KMS-11 (cell line): ENCODE data around the gene KCTD11.

Experiments used
- H2AFZ ChIP-seq: fragments of 200-600 bp; sonication (generic); 2 replicates; pipeline ENCODE4 v1.6.1; 2016; ENCODE audit warnings: antibody characterized with exemption, mixed run types, low read depth
- H3K27ac ChIP-seq: fragments of 200-600 bp; sonication (generic); 2 replicates; pipeline ENCODE4 v1.6.1; 2016; ENCODE audit warnings: mild to moderate bottlenecking, mixed run types
- H3K27me3 ChIP-seq: fragments of 200-600 bp; sonication (generic); 2 replicates; pipeline ENCODE4 v1.6.1; 2017; ENCODE audit warnings: mild to moderate bottlenecking, low read depth, mixed run types, moderate library complexity; ENCODE audit not compliant: insufficient read depth
- H3K36me3 ChIP-seq: fragments of 200-600 bp; sonication (generic); 2 replicates; pipeline ENCODE4 v1.6.1; 2017; ENCODE audit warnings: mild to moderate bottlenecking, mixed run types; ENCODE audit not compliant: insufficient read depth
- H3K4me1 ChIP-seq: fragments of 200-600 bp; sonication (generic); 2 replicates; pipeline ENCODE4 v1.6.1; 2016; ENCODE audit warnings: mild to moderate bottlenecking, low read depth, mixed run types; ENCODE audit not compliant: poor library complexity, severe bottlenecking
- H3K4me2 ChIP-seq: fragments of 200-600 bp; sonication (generic); 2 replicates; pipeline ENCODE4 v1.7.0; 2016; ENCODE audit warnings: mild to moderate bottlenecking, mixed run types
- H3K4me3 ChIP-seq: fragments of 200-600 bp; sonication (generic); IDR thresholded peaks from 2 replicates; pipeline ENCODE4 v1.6.1; 2017; ENCODE audit warnings: low read depth, low read length, mixed read lengths; ENCODE audit not compliant: insufficient read depth
- H3K79me2 ChIP-seq: fragments of 200-600 bp; sonication (generic); 2 replicates; pipeline ENCODE4 v1.6.1; 2016; ENCODE audit warnings: low read depth, mixed run types; ENCODE audit not compliant: insufficient read depth
- H3K9ac ChIP-seq: fragments of 200-600 bp; sonication (generic); 2 replicates; pipeline ENCODE4 v1.6.1; 2016; ENCODE audit warnings: mild to moderate bottlenecking, mixed run types
- H4K20me1 ChIP-seq: fragments of 200-600 bp; sonication (generic); 2 replicates; pipeline ENCODE4 v1.6.1; 2016; ENCODE audit warnings: mild to moderate bottlenecking, mixed run types; ENCODE audit not compliant: insufficient read depth
- TF ChIP-seq, protein P1 (sequence below): fragments of 200-600 bp; sonication (generic); conservative IDR thresholded peaks from 2 replicates; pipeline ENCODE4 v1.6.1; 2017; ENCODE audit warnings: low read depth, mild to moderate bottlenecking, antibody characterized with exemption, low read length, moderate library complexity, mixed read lengths

The KCTD11 gene

DNA sequence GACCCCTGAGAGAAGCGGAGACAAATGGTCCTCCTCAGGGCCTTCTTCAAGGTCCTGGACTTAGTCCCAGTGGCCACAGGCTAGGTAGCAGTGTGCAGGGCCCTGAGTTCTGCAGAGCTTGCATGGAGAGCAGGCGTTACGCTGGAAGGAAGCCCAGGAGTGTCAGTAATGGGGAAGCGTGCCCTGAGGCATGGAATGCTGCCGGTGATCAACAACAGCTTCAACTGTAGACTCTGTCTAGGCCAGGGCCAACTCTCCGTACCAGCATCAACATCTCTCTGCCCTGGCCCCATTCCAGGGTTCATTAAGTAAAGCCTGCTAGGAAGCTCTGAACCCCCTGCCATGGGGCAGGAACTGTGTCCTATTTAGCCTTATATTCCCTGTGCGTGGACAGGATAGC lies 28.4 kb downstream of the KCTD11 start:
- H3K27ac ChIP-seq, result no peak overlapping the region
- H3K9ac ChIP-seq, result no peak overlapping the region
- H3K79me2 ChIP-seq, result no peaks in the 10 kb centered on the region
- TF ChIP-seq, protein P1, sequence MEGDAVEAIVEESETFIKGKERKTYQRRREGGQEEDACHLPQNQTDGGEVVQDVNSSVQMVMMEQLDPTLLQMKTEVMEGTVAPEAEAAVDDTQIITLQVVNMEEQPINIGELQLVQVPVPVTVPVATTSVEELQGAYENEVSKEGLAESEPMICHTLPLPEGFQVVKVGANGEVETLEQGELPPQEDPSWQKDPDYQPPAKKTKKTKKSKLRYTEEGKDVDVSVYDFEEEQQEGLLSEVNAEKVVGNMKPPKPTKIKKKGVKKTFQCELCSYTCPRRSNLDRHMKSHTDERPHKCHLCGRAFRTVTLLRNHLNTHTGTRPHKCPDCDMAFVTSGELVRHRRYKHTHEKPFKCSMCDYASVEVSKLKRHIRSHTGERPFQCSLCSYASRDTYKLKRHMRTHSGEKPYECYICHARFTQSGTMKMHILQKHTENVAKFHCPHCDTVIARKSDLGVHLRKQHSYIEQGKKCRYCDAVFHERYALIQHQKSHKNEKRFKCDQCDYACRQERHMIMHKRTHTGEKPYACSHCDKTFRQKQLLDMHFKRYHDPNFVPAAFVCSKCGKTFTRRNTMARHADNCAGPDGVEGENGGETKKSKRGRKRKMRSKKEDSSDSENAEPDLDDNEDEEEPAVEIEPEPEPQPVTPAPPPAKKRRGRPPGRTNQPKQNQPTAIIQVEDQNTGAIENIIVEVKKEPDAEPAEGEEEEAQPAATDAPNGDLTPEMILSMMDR, result no peak
- no peak overlapping the region for H2AFZ ChIP-seq
- no peak overlapping the region for H3K4me3 ChIP-seq
- no peaks in the 10 kb centered on the region for H3K36me3 ChIP-seq
- no peak overlapping the region for H3K4me2 ChIP-seq
- no peaks in the 10 kb centered on the region for H3K27me3 ChIP-seq
- H3K4me1 ChIP-seq, result no peaks in the 10 kb centered on the region
- no peaks in the 10 kb centered on the region for H4K20me1 ChIP-seq

DNA sequence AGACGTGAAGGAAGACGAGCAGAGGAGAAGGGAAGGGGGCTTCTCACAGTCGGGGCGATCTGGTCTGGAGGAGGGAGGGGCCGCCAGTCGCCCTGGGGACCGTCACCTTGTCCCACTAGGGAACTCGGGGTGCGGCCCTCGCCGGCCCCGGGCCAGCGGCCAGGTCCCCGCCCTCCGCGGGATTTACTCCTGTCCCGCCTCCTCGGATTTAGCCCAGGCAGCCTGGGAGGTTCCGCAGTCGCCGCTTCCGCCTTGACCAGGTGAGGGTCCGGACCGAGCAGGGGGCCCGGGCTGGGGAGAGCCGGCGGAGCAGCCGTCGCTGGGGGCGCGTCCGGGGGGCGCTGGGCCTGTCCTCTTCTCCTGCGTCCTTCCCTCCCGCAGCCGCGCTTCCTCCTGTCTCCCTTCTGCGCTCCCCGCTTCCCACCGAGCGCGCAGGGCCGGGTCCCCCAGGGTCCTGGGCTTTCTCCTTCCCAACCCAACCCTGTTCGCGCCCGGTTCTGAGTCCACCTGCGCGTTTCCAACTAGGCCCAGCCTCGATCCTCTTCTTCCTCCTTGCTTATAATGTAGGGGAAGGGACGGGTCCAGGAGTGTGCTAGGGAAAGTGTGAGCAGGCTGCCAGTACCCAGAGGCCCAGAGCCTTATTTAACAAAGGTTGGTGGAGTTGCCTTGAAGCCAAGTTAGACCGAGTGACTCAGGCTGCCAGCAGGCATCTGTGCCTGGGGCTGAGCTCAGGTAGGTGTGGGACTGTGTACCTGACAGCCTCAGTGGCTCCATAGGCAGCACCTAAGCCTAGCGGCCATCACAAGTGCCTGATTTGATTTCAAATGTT lies 29.1 kb downstream of the KCTD11 start, which contains the start of gene TNK1:
Gene TNK1, plus strand, starts transcription at position 235 of the 829 bp plus-strand sequence. CDS start 1,838 bp downstream, outside the sequence.
- TF ChIP-seq, protein P1, result no peak
- Histone ChIP-seq H3K4me1 (no peaks in the 10 kb centered on the region), H3K4me3 (no peak within 1 kb of the TSS), H3K4me2 (no peak within 1 kb of the TSS), H2AFZ (no peak within 1 kb of the TSS), H3K9ac (no peak within 1 kb of the TSS), H3K27me3 (no peaks in the 10 kb centered on the region), H3K79me2 (no peaks in the 10 kb centered on the region), H4K20me1 (no peaks in the 10 kb centered on the region), H3K27ac (no peak within 1 kb of the TSS), H3K36me3 (no peaks in the 10 kb centered on the region)

DNA sequence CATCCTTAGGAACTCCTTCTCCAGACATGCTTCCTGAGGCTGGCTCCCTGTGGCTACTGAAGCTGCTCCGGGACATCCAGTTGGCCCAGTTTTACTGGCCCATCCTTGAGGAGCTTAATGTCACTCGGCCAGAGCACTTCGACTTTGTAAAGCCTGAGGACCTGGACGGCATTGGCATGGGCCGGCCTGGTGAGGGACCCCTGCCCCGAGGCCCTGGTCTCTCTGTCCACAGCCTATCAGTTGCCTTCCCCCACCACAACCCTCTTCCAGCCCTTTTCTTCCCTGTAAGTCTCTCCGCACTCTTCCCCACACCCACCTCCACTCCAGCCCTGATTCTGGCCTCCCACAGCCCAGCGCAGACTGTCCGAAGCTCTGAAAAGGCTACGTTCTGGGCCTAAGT lies 30.9 kb downstream of the KCTD11 start:
- TF ChIP-seq, protein P1, result no peak
- no peaks in the 10 kb centered on the region for H4K20me1 ChIP-seq
- no peaks in the 10 kb centered on the region for H3K4me1 ChIP-seq
- no peaks in the 10 kb centered on the region for H3K79me2 ChIP-seq
- H3K36me3 ChIP-seq, result no peaks in the 10 kb centered on the region
- H3K9ac ChIP-seq, result no peak overlapping the region
- no peak overlapping the region for H3K4me3 ChIP-seq
- H3K4me2 ChIP-seq, result no peak overlapping the region
- no peaks in the 10 kb centered on the region for H3K27me3 ChIP-seq
- H3K27ac ChIP-seq, result no peak overlapping the region
- no peak overlapping the region for H2AFZ ChIP-seq

DNA sequence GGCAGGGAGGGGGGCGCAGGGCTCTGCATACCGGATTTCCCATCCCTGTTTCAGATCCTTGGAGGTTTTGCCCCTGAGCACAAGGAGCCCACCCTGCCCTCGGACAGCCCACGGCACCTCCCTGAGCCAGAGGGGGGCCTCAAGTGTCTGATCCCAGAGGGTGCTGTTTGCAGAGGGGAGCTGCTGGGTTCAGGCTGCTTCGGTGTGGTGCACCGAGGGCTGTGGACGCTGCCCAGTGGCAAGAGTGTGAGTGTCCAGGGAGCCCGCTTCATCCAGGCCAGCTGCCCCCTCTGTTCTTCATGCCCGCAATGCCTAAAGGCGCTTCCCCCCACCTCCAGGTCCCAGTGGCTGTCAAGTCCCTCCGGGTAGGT lies 31.4 kb downstream of the KCTD11 start:
- Histone ChIP-seq H2AFZ (no peak overlapping the region), H3K9ac (no peak overlapping the region), H3K79me2 (no peaks in the 10 kb centered on the region), H3K27ac (no peak overlapping the region), H3K4me2 (no peak overlapping the region), H3K27me3 (no peaks in the 10 kb centered on the region), H4K20me1 (no peaks in the 10 kb centered on the region), H3K4me3 (no peak overlapping the region), H3K4me1 (no peaks in the 10 kb centered on the region), H3K36me3 (no peaks in the 10 kb centered on the region)
- TF ChIP-seq, protein P1, result no peak
